ENCODE measurements around the gene MRFAP1L1. TPM values are rescaled to one million over a fixed set of nuclear protein-coding genes. Genes with fewer than 3 reads are reported as not detected.

The MRFAP1L1 gene
- total and polyA plus RNA-seq, 10 of the 15 experiments (the other 5 are each of a cell fraction or from before 2014, with no cell fraction given): 30.6 to 85.1 (median 52.9) TPM

DNA sequence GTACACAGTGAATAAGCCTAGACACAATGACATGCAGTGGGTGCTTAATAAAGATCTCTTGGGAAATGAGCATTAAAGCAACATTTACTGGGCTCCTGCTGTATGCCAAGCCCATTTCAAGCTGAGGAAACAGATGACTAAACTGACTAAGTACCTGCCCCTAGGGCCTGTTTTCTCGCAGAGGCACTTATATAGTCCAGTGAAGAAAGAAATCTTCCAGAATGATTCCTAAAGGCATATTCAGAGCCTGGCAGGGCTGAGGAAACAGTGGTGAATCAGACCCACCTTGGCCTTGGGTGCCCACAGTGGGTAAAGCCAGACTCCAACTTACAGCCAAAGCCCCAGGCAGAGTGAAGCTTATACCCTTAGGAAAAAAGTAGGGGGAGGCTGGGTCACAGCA is 38.0 kb downstream of the MRFAP1L1 start:
- H2AFZ ChIP-seq (ENCODE audit: control insufficient read depth, low read depth, low read length): no peak overlapping the region
- no peak overlapping the region for H3K4me2 ChIP-seq (ENCODE audit: control insufficient read depth, insufficient read depth)
- peaks cover 3% of the 10 kb centered on the region; the same call in 1 of the 2 replicates for H3K4me1 ChIP-seq (ENCODE audit: control insufficient read depth, insufficient read depth, low read length)
- TF ChIP-seq, protein P1, sequence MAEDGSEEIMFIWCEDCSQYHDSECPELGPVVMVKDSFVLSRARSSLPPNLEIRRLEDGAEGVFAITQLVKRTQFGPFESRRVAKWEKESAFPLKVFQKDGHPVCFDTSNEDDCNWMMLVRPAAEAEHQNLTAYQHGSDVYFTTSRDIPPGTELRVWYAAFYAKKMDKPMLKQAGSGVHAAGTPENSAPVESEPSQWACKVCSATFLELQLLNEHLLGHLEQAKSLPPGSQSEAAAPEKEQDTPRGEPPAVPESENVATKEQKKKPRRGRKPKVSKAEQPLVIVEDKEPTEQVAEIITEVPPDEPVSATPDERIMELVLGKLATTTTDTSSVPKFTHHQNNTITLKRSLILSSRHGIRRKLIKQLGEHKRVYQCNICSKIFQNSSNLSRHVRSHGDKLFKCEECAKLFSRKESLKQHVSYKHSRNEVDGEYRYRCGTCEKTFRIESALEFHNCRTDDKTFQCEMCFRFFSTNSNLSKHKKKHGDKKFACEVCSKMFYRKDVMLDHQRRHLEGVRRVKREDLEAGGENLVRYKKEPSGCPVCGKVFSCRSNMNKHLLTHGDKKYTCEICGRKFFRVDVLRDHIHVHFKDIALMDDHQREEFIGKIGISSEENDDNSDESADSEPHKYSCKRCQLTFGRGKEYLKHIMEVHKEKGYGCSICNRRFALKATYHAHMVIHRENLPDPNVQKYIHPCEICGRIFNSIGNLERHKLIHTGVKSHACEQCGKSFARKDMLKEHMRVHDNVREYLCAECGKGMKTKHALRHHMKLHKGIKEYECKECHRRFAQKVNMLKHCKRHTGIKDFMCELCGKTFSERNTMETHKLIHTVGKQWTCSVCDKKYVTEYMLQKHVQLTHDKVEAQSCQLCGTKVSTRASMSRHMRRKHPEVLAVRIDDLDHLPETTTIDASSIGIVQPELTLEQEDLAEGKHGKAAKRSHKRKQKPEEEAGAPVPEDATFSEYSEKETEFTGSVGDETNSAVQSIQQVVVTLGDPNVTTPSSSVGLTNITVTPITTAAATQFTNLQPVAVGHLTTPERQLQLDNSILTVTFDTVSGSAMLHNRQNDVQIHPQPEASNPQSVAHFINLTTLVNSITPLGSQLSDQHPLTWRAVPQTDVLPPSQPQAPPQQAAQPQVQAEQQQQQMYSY (CRISPR knock-in tag; IDR thresholded peaks at IDR 0.05): no peak
- TF ChIP-seq RELA (IDR thresholded peaks at IDR 0.05; ENCODE audit: borderline replicate concordance, partially characterized antibody): no peak
- no peak for TF ChIP-seq WRNIP1 (IDR thresholded peaks at IDR 0.05; ENCODE audit: borderline replicate concordance, low read depth, low read length)
- TF ChIP-seq DPF2 (IDR thresholded peaks at IDR 0.05): no peak
- BruUV-seq (replicated peaks): no TSS peak
- ChIA-PET SMC1A (ENCODE audit: uncharacterized antibody, unreplicated experiment) (no interaction called here), POLR2A (interaction anchor here (1.3 kb wide), 1 partner anchor 31 kb away, joined by 4 read pairs; the partner anchor contains the start of gene MRFAP1), RAD21 (ENCODE audit: unreplicated experiment) (no interaction called here), CTCF (interaction anchor here (0.6 to 1.7 kb wide), 2 partner anchors 10 to 15 kb away, joined by 3 to 5 read pairs; no protein-coding TSS in a partner anchor)
- H3K9ac ChIP-seq (ENCODE audit: control insufficient read depth, insufficient read depth, low read length): no peak overlapping the region
- no peak for ATAC-seq
- H3K9me3 ChIP-seq (replicated peaks; ENCODE audit: control insufficient read depth, insufficient read depth, low read length): no peaks in the 10 kb centered on the region; the same call in 2 of the 3 replicates
- 0% methylated on average over 1 of the region's 1 CpG for WGBS (ENCODE audit: insufficient coverage, insufficient replicate concordance, low lambda C conversion rate, missing lambda C conversion rate)
- no peaks in the 10 kb centered on the region for H3K27me3 ChIP-seq (replicated peaks in 1 of 2; ENCODE audit: control insufficient read depth in 2 of 2, insufficient read depth in 2 of 2, low read length in 1 of 2)
- no peak for FAIRE-seq
- H4K20me1 ChIP-seq (ENCODE audit: control insufficient read depth, insufficient read depth): no peaks in the 10 kb centered on the region
- in situ Hi-C loops (cut with MboI): no loop called here
- H3K79me2 ChIP-seq (ENCODE audit: control insufficient read depth, insufficient read depth, low read length): peaks cover 22% of the 10 kb centered on the region
- H3K27ac ChIP-seq (ENCODE audit: control insufficient read depth, insufficient read depth): no peak overlapping the region
- no peak overlapping the region for H3K4me3 ChIP-seq
- no peak for DNase-seq (ENCODE audit: low read depth, low spot score)
- H3K36me3 ChIP-seq (ENCODE audit: control insufficient read depth in 2 of 2, insufficient read depth in 2 of 2, low read length in 1 of 2): no peaks in the 10 kb centered on the region; a peak in 1 of 4 replicates
- intact Hi-C loops (cut with micrococcal nuclease; ENCODE audit: unreplicated experiment): no loop called here

Data from GM12878 (cell line).